Astrocyte (in vitro differentiated cells and primary cell): Measurements from ENCODE around the gene TH. TPM values are rescaled to one million over a fixed set of nuclear protein-coding genes. Genes with fewer than 3 reads are reported as not detected.

Experiments used
- DNase-seq: peaks from one replicate; pipeline ENCODE4 v3.0.0-alpha.2; 2010; ENCODE audit warnings: low read depth
- FAIRE-seq: peaks from 2 replicates; lab custom pipeline; 2011; peaks lifted over from hg19 to GRCh38; lab: Jason Lieb, UNC
- H2AFZ ChIP-seq: 2 replicates; pipeline ENCODE4 v1.6.0; 2012; ENCODE audit warnings: low read depth, low read length, inconsistent platforms
- H3K27ac ChIP-seq: 2 replicates; pipeline ENCODE4 v1.5.1; 2011; ENCODE audit warnings: low read depth, low read length, inconsistent platforms
- H3K27me3 ChIP-seq: 2 replicates; pipeline ENCODE4 v1.6.0; 2011; ENCODE audit warnings: low read length, inconsistent platforms; ENCODE audit not compliant: insufficient read depth
- H3K36me3 ChIP-seq: 2 replicates; pipeline ENCODE4 v1.5.1; 2011; ENCODE audit warnings: low read length, inconsistent platforms; ENCODE audit not compliant: insufficient read depth
- H3K4me1 ChIP-seq: 2 replicates; pipeline ENCODE4 v1.5.1; 2011; ENCODE audit warnings: low read length, inconsistent platforms; ENCODE audit not compliant: insufficient read depth
- H3K4me2 ChIP-seq: 2 replicates; pipeline ENCODE4 v1.6.0; 2012; ENCODE audit warnings: low read length, inconsistent platforms
- H3K4me3 ChIP-seq: 2 replicates; pipeline ENCODE4 v1.5.1; 2011; ENCODE audit warnings: low read depth, mild to moderate bottlenecking, low read length, inconsistent platforms; ENCODE audit not compliant: insufficient read depth
- H3K79me2 ChIP-seq: 2 replicates; pipeline ENCODE4 v1.6.0; 2012; ENCODE audit warnings: mild to moderate bottlenecking, low read length, inconsistent platforms; ENCODE audit not compliant: insufficient read depth
- H3K9ac ChIP-seq: 2 replicates; pipeline ENCODE4 v1.6.0; 2012; ENCODE audit warnings: mild to moderate bottlenecking, low read length, inconsistent platforms
- H3K9me3 ChIP-seq: 2 replicates; pipeline ENCODE4 v1.5.1; 2012; ENCODE audit warnings: low read depth, mild to moderate bottlenecking, low read length, inconsistent platforms; ENCODE audit not compliant: insufficient read depth
- H4K20me1 ChIP-seq: 2 replicates; pipeline ENCODE4 v1.6.0; 2012; ENCODE audit warnings: low read length, inconsistent platforms; ENCODE audit not compliant: insufficient read depth
- H3K27ac Mint-ChIP-seq: one replicate; pipeline ENCODE4 v1.8.0; 2021; ENCODE audit warnings: mild to moderate bottlenecking, mixed read lengths; ENCODE audit not compliant: unreplicated experiment
- H3K27me3 Mint-ChIP-seq: one replicate; pipeline ENCODE4 v1.8.0; 2021; ENCODE audit warnings: low read depth, mixed read lengths; ENCODE audit not compliant: unreplicated experiment
- H3K36me3 Mint-ChIP-seq: one replicate; pipeline ENCODE4 v1.8.0; 2021; ENCODE audit warnings: low read depth, mixed read lengths; ENCODE audit not compliant: unreplicated experiment
- H3K4me1 Mint-ChIP-seq: one replicate; pipeline ENCODE4 v1.8.0; 2021; ENCODE audit warnings: low read depth, mixed read lengths; ENCODE audit not compliant: unreplicated experiment
- H3K4me3 Mint-ChIP-seq: one replicate; pipeline ENCODE4 v1.8.0; 2021; ENCODE audit warnings: mild to moderate bottlenecking, moderate library complexity, mixed read lengths; ENCODE audit not compliant: unreplicated experiment
- H3K9me3 Mint-ChIP-seq: one replicate; pipeline ENCODE4 v1.8.0; 2021; ENCODE audit warnings: mild to moderate bottlenecking, mixed read lengths; ENCODE audit not compliant: unreplicated experiment
- CTCF ChIP-seq: IDR thresholded peaks from 2 replicates; pipeline ENCODE4 v1.5.1; 2011; ENCODE audit warnings: low read depth, mild to moderate bottlenecking, inconsistent platforms, low read length, moderate library complexity; ENCODE audit not compliant: insufficient read depth
- EZH2 ChIP-seq: IDR thresholded peaks from 2 replicates; pipeline ENCODE4 v1.6.1; 2012; ENCODE audit warnings: mild to moderate bottlenecking, low read length, inconsistent platforms; ENCODE audit not compliant: insufficient read depth
- total RNA-seq: library from RNA; stranded (reverse); gene quantifications from 2 replicates; pipeline ENCODE4 v1.2.1, GENCODE V29; 2021

TH gene
- total RNA-seq, 1 donor from 2014 or later = not detected

- H3K79me2 ChIP-seq = no peaks in the 10 kb centered on the region
- TF ChIP-seq EZH2 (no peak), CTCF (no peak)
- H3K4me3 ChIP-seq = no peak overlapping the region
- H3K4me1 ChIP-seq = no peaks in the 10 kb centered on the region
- H3K9ac ChIP-seq = no peak overlapping the region
- peaks cover 3% of the 10 kb centered on the region for H3K9me3 Mint-ChIP-seq
- H3K27ac ChIP-seq = no peak overlapping the region
- DNase-seq (no peak), FAIRE-seq (no peak)
- H2AFZ ChIP-seq = no peak overlapping the region
- no peaks in the 10 kb centered on the region for H3K4me1 Mint-ChIP-seq
- no peak overlapping the region for H3K27ac Mint-ChIP-seq
- no peaks in the 10 kb centered on the region for H3K36me3 Mint-ChIP-seq
- peaks cover 6% of the 10 kb centered on the region for H3K9me3 ChIP-seq
- H3K27me3 ChIP-seq = peaks cover 21% of the 10 kb centered on the region
- H3K4me2 ChIP-seq = no peak overlapping the region
- H3K27me3 Mint-ChIP-seq = peaks cover 47% of the 10 kb centered on the region
- H4K20me1 ChIP-seq = peaks cover 7% of the 10 kb centered on the region
- H3K4me3 Mint-ChIP-seq = no peak overlapping the region
- H3K36me3 ChIP-seq = no peaks in the 10 kb centered on the region
Measured at GRCh38 chr11:2192435-2192834, 20.8 kb upstream of the TH start.

- Mint-ChIP-seq H3K27me3 (peaks cover 43% of the 10 kb centered on the region), H3K36me3 (no peaks in the 10 kb centered on the region), H3K4me1 (no peaks in the 10 kb centered on the region), H3K9me3 (peaks cover 3% of the 10 kb centered on the region), H3K27ac (no peak overlapping the region), H3K4me3 (no peak overlapping the region)
- FAIRE-seq (no peak), DNase-seq (no peak)
- H3K4me2 ChIP-seq = no peak overlapping the region
- H3K27ac ChIP-seq = no peak overlapping the region
- H2AFZ ChIP-seq = no peak overlapping the region
- no peak overlapping the region for H3K4me3 ChIP-seq
- H3K27me3 ChIP-seq = peaks cover 21% of the 10 kb centered on the region
- H3K79me2 ChIP-seq = no peaks in the 10 kb centered on the region
- H3K36me3 ChIP-seq = no peaks in the 10 kb centered on the region
- no peak overlapping the region for H3K9ac ChIP-seq
- H3K9me3 ChIP-seq = peaks cover 8% of the 10 kb centered on the region
- no peaks in the 10 kb centered on the region for H3K4me1 ChIP-seq
- TF ChIP-seq CTCF (no peak), EZH2 (no peak)
- peaks cover 9% of the 10 kb centered on the region for H4K20me1 ChIP-seq
Measured at GRCh38 chr11:2191883-2192282, 20.3 kb upstream of the TH start.

- H3K9me3 Mint-ChIP-seq = no peaks in the 10 kb centered on the region
- H3K4me2 ChIP-seq = no peak overlapping the region
- no peak overlapping the region for H3K4me3 ChIP-seq
- TF ChIP-seq CTCF = no peak
- peaks cover 21% of the 10 kb centered on the region for H3K27me3 ChIP-seq
- H3K36me3 ChIP-seq = no peaks in the 10 kb centered on the region
- H3K27ac ChIP-seq = no peak overlapping the region
- no peaks in the 10 kb centered on the region for H3K36me3 Mint-ChIP-seq
- H3K4me3 Mint-ChIP-seq = no peak overlapping the region
- FAIRE-seq (no peak), DNase-seq (no peak)
- peaks cover 33% of the 10 kb centered on the region for H3K27me3 Mint-ChIP-seq
- no peaks in the 10 kb centered on the region for H3K4me1 ChIP-seq
- H3K9me3 ChIP-seq = peaks cover 8% of the 10 kb centered on the region
- no peak overlapping the region for H3K9ac ChIP-seq
- H3K27ac Mint-ChIP-seq = no peak overlapping the region
- no peaks in the 10 kb centered on the region for H3K79me2 ChIP-seq
- H3K4me1 Mint-ChIP-seq = no peaks in the 10 kb centered on the region
- H4K20me1 ChIP-seq = peaks cover 4% of the 10 kb centered on the region
- no peak overlapping the region for H2AFZ ChIP-seq
Measured at GRCh38 chr11:2190657-2191471, 19.2 kb upstream of the TH start.
